Activated T-cell treated with anti-CD3 and anti-CD28 coated beads, Interleukin-2, amount 50 U/mL, for 1 hour (primary cell): ENCODE measurements around the gene PLA2G5.
"Not testable (repeated sequence)": the region's sequence is repeated elsewhere in the genome, so short reads cannot be mapped to it uniquely, and the experiment has no call there.

Source experiments
- DNase-seq: peaks from one replicate; pipeline ENCODE4 v3.0.0-alpha.2; 2020

PLA2G5 gene

DNA sequence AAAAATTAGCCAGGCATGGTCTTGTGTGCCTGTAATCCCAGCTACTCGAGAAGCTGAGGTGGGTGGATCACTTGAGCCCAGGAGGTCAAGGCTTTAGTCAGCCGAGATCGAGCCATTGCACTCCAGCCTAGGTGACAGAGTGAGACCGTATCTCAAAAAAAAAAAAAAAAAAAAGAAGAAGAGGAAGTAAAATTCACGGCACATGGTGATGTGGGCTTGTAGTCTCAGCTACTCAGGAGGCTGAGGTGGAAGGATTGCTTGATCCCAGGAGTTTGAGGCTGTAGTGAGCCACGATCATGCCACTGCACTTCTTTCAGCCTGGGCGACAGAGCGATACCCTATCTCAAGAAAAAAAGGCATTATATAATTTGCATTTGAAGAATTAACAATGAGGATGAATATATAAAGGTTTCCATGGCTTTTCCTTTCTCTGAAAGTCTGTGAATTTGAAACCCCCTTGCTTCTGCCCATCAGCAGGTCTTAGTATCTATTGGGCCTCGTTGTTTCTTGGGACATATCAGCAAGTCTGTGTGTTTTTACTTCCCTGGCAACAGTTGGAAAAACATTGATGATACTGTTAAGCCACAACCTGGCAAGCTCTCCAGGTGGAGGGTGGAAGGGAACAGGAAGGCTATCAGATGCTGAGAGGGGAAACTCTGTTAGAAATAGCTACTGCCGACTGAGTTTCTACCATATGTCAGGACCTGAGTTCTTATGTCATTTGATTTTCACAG is 53.9 kb downstream of the PLA2G5 start:
- no peak for DNase-seq

DNA sequence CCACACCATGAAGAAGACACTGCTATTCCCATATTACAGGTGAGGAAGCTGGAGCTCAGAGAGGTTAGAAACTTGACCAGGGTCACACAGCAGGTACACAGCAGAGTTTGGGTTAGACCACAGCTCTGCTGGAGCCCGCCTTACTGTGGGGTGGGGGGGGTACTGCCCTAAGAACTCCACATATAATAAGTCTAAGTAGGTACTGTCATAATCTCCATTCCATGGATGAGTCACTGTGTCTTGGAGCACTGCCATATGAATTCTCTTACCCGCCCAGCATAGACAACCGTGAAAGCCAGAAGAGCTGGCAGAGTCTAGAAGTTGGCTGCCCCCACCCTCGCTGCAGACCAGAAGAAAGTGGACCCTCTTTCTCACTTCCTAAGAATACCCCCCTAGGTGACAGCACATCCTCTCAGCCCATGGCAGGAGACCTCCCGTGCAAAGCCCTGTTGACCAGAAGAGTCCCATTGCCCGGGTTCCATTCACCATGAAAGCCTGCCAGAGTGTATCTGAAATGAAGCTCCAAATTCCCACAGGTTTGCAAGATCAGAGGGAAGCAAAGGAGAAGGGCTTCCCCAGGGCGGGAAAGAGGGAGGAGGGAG is 54.6 kb downstream of the PLA2G5 start:
- DNase-seq, result no peak

DNA sequence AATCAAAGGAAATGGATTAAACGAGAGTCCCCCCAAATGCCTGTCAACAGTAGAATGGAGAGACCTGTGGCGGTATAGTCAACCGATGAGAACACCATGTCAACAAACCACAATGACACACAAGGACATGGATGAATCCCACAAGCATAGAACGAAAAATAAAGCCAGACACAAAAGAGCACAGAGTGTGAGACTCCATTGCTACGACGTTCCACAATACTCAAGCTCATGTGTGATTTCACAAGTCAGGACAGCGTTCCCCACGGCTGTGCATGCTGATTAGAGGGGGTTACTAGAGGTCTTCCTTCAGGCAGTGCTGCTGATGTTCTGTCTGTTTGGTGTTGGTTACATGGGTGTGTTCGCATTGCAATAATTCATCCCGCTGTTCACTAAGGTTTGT is 55.1 kb downstream of the PLA2G5 start:
- DNase-seq, result no peak

DNA sequence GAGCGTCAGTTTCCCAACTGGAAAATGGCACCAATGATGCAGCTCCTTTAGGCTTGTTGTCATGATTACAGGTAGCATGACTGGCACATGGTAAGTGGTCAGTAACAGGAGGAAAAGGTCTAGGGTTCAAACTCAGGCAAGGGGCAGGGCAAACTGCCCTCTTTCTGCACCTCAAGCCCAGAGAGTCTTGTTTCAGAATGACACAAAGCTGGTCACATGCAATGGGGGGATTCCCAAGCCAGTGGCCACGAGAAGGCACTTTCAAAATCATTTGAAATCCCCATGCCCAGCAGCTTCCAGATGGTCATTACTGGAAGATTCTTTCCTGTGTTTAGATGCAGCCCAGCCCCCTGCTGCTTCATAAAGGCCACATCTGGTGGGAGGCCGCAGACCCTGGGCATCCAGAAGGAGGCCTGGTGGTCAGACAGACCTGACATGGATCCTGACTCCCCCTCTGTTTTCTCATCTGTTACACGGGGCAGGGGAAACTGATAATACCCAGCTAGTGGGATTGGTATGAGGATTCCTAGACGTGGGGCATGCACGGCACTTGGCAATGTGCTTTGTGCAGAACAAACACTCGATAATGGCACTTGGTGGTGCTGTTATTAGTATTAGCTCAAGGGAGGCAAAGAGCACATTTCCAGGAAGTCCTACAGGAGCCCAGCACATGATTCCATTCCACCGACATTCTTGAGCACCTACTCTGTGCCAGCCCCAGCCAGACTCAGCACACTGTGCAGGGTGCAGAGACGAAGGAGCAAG is 56.2 kb downstream of the PLA2G5 start:
- DNase-seq, result no peak

DNA sequence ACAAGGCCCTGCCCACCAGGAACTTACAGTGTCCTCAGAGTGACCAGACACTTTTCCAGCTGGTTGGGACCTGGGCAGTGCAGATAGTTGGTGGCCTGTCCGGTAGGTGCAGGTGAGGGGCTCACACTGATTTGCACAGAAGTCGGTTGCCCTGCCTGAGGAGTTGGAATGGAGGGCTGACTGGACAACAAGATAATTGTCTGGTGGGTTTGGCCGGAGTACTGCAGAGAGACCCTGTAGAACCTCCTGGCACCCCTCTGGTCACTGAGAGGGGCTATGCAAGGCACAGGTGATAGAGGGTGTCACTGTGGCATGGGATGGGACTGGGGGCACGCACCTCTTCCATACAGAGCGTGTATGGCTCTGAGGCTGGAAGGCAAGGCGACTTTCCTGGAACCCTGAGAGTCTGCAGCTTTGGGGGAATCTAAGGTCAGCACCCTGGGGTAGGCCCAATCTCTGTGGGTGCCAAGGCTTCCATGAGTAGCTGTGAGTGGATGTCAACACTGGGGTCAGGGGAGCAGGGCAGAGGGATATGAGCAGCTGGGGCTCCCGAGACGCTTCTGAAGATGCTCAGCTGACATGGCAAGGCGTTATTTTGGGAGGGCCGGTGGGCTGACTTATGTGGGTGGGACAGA is 56.9 kb downstream of the PLA2G5 start:
- no peak for DNase-seq

DNA sequence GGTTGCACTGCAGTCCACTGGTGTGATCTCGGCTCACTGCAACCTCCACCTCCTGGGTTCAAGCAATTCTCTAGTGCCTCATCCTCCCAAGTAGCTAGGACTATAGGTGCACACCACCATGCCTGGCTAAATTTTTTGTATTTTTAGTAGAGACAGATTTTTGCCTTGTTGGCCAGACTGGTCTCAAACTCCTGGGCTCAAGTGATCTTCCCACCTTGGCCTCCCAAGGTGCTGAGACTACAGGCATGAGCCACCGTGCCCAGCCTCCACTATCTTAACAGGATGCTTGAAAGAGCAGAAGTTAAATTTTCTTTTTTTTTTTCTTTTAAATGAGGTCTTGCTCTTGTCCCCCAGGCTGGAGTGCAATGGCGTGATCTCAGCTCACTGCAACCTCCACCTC is 60.5 kb downstream of the PLA2G5 start:
- DNase-seq, result not testable (repeated sequence)

DNA sequence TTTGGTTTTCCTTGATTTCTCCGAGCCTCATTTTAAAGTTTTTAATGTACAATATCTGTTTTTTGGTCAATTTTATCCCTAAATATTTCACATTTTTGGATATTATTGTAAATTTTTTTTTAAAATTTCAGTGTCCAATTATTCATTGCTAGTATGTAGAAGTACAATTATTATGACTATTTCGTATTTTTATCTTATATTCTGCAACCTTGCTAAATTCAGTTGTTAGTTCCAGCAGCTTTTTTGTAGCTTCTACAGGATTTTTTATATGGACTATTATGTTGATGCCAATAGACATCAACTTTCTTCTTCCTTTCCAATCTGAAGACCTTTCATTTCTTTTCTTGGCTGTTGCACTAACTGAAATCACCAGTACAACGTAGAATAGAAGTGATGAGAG is 65.0 kb downstream of the PLA2G5 start:
- DNase-seq, result no peak

DNA sequence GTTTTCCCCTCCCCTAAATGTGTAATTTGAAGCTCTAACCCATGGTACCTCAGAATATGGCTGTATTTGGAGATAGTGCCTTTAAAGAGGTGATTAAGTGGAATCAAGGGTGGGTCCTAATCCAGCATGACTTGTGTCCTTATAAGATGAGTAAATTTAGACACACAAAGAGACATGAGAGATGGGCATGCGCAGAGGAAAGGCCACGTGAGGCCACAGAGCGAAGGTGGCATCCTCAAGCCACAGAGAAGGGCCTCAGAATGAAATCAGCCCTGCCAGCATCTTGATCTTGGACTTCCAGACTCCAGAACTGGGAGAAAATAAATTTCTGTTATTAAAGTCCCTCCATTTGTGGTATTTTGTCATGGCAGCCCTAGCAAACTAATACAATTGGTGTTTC is 66.3 kb downstream of the PLA2G5 start:
- no peak for DNase-seq

DNA sequence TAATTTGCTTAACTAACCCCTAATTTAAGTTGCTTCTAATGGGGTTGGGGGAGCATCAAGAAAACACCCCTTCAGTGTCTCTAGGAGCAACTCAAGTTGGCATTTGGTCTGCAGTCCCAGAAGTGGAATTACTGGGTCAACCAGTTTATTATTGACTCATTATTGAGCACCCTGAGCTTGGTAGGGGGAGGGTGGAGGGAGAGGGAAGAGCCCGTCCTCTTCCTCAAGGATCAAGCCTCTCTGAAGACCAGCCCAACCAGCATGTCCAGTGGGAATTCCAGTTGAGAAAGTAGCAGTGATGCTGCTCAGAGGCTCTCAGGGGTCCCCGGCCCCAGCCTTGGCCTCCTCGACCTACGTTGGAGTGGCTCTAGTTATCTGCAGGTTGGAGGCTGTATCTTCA is 67.1 kb downstream of the PLA2G5 start:
- no peak for DNase-seq

DNA sequence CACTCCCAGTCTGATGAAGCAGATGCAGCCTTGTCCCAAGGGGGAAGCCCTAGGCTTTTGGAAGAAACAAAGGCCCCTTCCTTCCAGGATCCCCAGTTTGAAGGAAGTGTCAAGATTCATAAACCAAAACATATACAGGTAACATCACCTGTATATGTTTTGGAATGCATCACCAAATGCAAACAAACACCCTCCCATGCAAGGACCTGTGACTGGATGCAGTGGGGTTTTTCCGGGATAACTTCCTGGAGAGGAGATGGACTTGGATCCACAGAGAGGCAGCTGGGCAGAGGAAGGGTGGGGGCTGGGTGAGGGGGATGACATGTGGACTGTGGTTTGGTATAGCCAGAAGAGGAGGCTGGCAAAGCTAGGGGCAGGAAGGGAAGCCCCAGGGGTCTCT is 67.6 kb downstream of the PLA2G5 start:
- DNase-seq, result no peak

DNA sequence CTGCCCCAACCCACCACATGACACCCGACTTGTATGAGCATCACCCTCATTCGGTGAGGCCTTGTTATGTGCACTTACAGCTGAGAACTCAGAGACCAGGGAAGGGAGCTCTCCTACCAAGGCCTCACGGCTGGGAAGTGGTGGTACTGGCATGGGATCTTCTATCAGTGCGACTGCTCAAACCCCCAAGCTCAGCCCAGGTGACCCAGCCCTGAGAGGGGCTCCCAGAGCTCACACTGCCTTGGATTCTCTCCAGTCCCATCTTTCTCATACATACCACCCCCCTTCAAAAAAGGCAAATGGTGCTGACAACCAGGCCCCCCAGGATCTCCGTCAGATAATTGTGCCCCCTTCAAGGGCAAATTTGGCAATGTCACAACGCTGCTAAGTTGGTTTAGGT is 68.4 kb downstream of the PLA2G5 start:
- no peak for DNase-seq

DNA sequence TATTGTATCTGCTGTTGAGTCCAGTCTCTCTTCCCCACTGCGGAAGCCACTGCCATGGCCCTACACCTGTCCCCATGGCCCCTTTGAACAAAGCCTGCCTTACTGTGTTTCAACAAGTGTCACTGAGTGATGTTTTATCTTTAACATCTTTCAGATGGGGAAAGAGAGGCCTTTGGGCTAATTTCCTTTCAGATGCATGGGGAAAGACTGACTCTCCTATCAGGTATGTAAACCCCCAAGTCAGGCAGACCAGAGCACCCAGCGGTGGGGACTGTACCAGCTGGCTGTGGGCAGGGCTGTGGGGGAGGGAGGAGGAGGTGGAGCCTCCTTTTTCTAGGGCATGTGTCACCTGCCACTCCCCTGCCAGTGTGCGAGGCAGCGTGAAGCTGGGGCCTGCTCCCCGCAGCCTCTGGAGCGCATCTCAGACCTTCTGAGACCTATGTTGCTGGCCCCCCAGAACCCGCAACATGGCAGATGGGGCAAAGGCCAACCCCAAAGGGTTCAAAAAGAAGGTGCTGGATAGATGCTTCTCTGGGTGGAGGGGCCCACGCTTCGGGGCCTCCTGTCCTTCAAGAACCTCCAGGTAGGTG is 69.1 kb downstream of the PLA2G5 start, which contains the start of gene PLA2G2F:
PLA2G2F (plus strand) TSS at position 363 of the 590 bp plus-strand sequence; CDS start at position 468, 105 bp downstream.
- no peak for DNase-seq

DNA sequence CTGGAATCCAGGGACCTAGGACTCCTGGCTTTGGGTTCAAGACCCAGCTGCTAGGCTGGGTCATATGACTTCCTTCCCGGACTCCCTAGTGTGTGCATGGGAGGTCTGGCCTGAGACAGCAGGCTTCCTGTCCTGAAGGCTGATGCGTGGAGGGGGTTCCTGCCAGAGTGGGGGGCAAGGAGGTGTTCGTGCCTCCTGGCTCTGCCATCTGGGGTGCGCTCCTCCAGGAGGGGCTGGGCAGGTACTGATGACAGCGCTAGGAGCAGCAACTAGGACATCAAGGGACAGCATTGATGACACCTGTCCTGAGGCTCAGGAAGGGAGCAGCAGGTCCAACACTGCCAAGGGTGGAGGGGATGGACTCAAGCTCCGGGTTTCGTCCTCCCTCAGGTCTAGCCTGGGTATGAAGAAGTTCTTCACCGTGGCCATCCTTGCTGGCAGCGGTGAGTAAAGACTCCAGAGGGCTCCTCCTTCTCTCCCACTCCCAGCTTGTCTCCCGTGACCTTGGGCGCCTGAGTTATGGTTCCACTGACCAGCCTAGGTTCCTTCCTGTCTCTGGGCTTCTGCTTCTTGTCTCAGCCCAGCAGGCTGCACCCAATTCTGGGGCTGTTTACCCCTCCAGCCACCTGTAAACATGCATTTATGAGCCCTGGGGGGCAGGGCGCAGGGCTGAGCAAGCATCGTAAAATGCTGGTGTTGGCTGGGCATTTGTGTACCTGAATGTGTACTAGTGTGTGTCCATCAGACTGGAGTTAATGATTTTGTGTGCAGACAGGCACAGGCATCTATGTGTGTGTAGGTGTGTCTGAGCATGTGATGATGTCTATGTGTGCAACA is 70.0 kb downstream of the PLA2G5 start:
- DNase-seq, result no peak

DNA sequence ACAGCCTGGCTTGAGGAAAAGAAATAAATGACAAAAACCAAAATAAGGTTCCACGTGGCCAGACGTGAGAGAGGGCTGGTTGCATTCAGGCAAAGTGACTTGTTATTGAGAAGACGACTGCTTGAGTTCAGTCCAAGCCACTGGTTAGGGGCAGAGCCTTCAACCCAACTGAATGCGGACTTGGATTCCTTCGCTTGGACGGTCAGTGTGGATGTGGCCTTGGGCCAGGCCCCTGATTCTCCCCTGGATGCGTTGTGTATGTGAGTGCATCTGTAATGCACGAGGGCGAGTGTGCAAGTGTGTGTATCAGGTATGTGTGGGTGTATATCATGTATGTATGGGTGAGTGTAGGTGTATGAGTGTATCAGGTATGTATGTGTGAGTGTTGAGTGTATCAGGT is 71.0 kb downstream of the PLA2G5 start:
- no peak for DNase-seq

DNA sequence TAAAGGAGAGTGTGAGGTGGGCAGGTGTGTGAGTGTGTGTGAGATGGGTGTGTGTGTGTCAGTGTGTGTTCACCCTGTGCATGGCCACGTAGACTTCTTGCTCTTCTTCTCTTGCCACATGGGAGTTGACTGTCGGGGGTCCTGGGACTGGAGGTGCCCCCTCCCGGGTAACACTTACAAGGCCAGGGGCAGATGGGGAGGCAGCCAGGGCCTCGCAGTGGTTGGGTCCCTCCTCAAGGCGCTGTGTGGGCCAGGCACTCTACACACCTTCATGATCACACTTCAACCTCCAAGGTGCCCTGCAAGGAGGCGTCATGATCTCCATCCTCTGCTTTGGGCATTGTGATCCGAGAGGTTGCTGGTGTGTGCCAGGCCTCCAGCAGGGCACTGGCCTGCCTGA is 71.5 kb downstream of the PLA2G5 start:
- DNase-seq, result no peak
